Measurements from ENCODE around the gene ATF7IP2.
"Not testable (repeated sequence)": the region's sequence is repeated elsewhere in the genome, so short reads cannot be mapped to it uniquely, and the experiment has no call there.

Gene ATF7IP2

GRCh38 chr16:10453159-10453510 is 67.3 kb downstream of the ATF7IP2 start:
- no peak for DNase-seq

GRCh38 chr16:10465821-10466220 is 80.0 kb downstream of the ATF7IP2 start:
- DNase-seq = no peak

GRCh38 chr16:10466313-10466712 is 80.5 kb downstream of the ATF7IP2 start:
- no peak for DNase-seq

- DNase-seq = no peak
Observed at GRCh38 chr16:10466861-10467260, 81.0 kb downstream of the ATF7IP2 start.

GRCh38 chr16:10476636-10477035 is 90.8 kb downstream of the ATF7IP2 start:
- not testable (repeated sequence) for DNase-seq

GRCh38 chr16:10480151-10480550 is 94.3 kb downstream of the ATF7IP2 start:
- no peak for DNase-seq

GRCh38 chr16:10485159-10485558 is 99.3 kb downstream of the ATF7IP2 start:
- DNase-seq = no peak

- no peak for DNase-seq
Observed at GRCh38 chr16:10485698-10486382, 100.0 kb downstream of the ATF7IP2 start.

- DNase-seq = no peak
Observed at GRCh38 chr16:10490141-10490540, 104.3 kb downstream of the ATF7IP2 start.

- no peak for DNase-seq
Observed at GRCh38 chr16:10493276-10493675, 107.4 kb downstream of the ATF7IP2 start.

GRCh38 chr16:10494343-10495030 is 108.6 kb downstream of the ATF7IP2 start:
- DNase-seq = no peak

GRCh38 chr16:10495031-10495345 is 109.1 kb downstream of the ATF7IP2 start:
- DNase-seq = no peak

GRCh38 chr16:10497132-10498101 is 111.6 kb downstream of the ATF7IP2 start:
- DNase-seq = no peak

GRCh38 chr16:10500582-10500981 is 114.7 kb downstream of the ATF7IP2 start:
- no peak for DNase-seq

- no peak for DNase-seq
Observed at GRCh38 chr16:10501016-10501607, 115.3 kb downstream of the ATF7IP2 start.

- no peak for DNase-seq
Observed at GRCh38 chr16:10502776-10503175, 116.9 kb downstream of the ATF7IP2 start.

- no peak for DNase-seq
Observed at GRCh38 chr16:10504404-10504885, 118.6 kb downstream of the ATF7IP2 start.

- not testable (repeated sequence) for DNase-seq
Observed at GRCh38 chr16:10505286-10505685, 119.4 kb downstream of the ATF7IP2 start.

- peak; percentile 79 for DNase-seq
Observed at GRCh38 chr16:10509534-10510025, 123.7 kb downstream of the ATF7IP2 start.

- no peak for DNase-seq
Observed at GRCh38 chr16:10510279-10510678, 124.4 kb downstream of the ATF7IP2 start.

GRCh38 chr16:10511829-10512228 is 126.0 kb downstream of the ATF7IP2 start:
- DNase-seq = no peak

- peak; percentile 44 for DNase-seq
Observed at GRCh38 chr16:10514369-10515055, 128.7 kb downstream of the ATF7IP2 start.

All from CD4-positive, alpha-beta T cell treated with Interleukin-4 for 4 hours (primary cell).